Large intestine (tissue), 3 donors: ENCODE results near the gene GALNT1. TPM values are rescaled to one million over a fixed set of nuclear protein-coding genes. Genes with fewer than 3 reads are reported as not detected.

ENCODE experiments used
- DNase-seq, 2 donors: peaks; one replicate each; pipeline versions ENCODE4 v3.0.0 to v3.0.0-alpha.2; 2013
- H3K27ac ChIP-seq: one replicate; pipeline ENCODE4 v1.5.1; 2013; ENCODE audit warnings: low read length
- H3K27me3 ChIP-seq: 2 replicates; pipeline ENCODE4 v1.6.1; 2013; ENCODE audit warnings: low read length; ENCODE audit not compliant: control insufficient read depth, insufficient read depth
- H3K36me3 ChIP-seq: 2 replicates; pipeline ENCODE4 v1.6.1; 2013; ENCODE audit warnings: low read length; ENCODE audit not compliant: control insufficient read depth, insufficient read depth
- H3K4me1 ChIP-seq: one replicate; pipeline ENCODE4 v1.6.1; 2013; ENCODE audit warnings: low read length; ENCODE audit not compliant: control insufficient read depth, insufficient read depth
- H3K4me3 ChIP-seq: one replicate; pipeline ENCODE4 v1.5.1; 2013; ENCODE audit warnings: low read length
- H3K9me3 ChIP-seq: one replicate; pipeline ENCODE4 v1.6.1; 2013; ENCODE audit warnings: mild to moderate bottlenecking, low read depth, low read length, moderate library complexity; ENCODE audit not compliant: control insufficient read depth
- WGBS: methylation state at CpG from one replicate; pipeline ENCODE4 v1.1.5; 2013; ENCODE audit warnings: low lambda C conversion rate; ENCODE audit not compliant: insufficient coverage; 5-methylcytosine and 5-hydroxymethylcytosine counted together
- polyA plus RNA-seq: library from polyadenylated mRNA; unstranded; fragments of 120-200 nt; gene quantifications from one replicate; pipeline ENCODE4 v1.2.1, GENCODE V29; 2013

GALNT1 gene
- polyA plus RNA-seq, 1 donor = 124 TPM

GRCh38 chr18:35746826-35747339, 165.3 kb downstream of the GALNT1 start:
- Histone ChIP-seq H3K36me3 (no peaks in the 10 kb centered on the region), H3K9me3 (no peaks in the 10 kb centered on the region), H3K4me1 (no peaks in the 10 kb centered on the region), H3K4me3 (no peak overlapping the region), H3K27ac (no peak overlapping the region), H3K27me3 (no peaks in the 10 kb centered on the region)
- DNase-seq = no peak
- no CpG with 5 or more reads among the region's 2 CpGs for WGBS

- peaks cover 3% of the 10 kb centered on the region for H3K27me3 ChIP-seq
- H3K4me3 ChIP-seq = no peak overlapping the region
- H3K27ac ChIP-seq = no peak overlapping the region
- H3K9me3 ChIP-seq = no peaks in the 10 kb centered on the region
- no peaks in the 10 kb centered on the region for H3K4me1 ChIP-seq
- no peaks in the 10 kb centered on the region for H3K36me3 ChIP-seq
- no peak for DNase-seq
- no CpG with 5 or more reads among the region's 7 CpGs for WGBS
Observed at GRCh38 chr18:35747894-35748472, 166.4 kb downstream of the GALNT1 start.

GRCh38 chr18:35749701-35750100, 168.2 kb downstream of the GALNT1 start:
- H3K4me1 ChIP-seq = no peaks in the 10 kb centered on the region
- H3K4me3 ChIP-seq = no peak overlapping the region
- peaks cover 3% of the 10 kb centered on the region for H3K27me3 ChIP-seq
- H3K36me3 ChIP-seq = no peaks in the 10 kb centered on the region
- no peak for DNase-seq
- 100% methylated on average over 1 of the region's 5 CpGs for WGBS
- H3K9me3 ChIP-seq = no peaks in the 10 kb centered on the region
- no peak overlapping the region for H3K27ac ChIP-seq

GRCh38 chr18:35750929-35751328, 169.4 kb downstream of the GALNT1 start:
- no peak for DNase-seq
- H3K4me1 ChIP-seq = no peaks in the 10 kb centered on the region
- no peaks in the 10 kb centered on the region for H3K9me3 ChIP-seq
- no peak overlapping the region for H3K27ac ChIP-seq
- no peak overlapping the region for H3K4me3 ChIP-seq
- WGBS = no CpG with 5 or more reads among the region's 2 CpGs
- H3K27me3 ChIP-seq = peaks cover 6% of the 10 kb centered on the region
- H3K36me3 ChIP-seq = no peaks in the 10 kb centered on the region

- no peak overlapping the region for H3K4me3 ChIP-seq
- H3K4me1 ChIP-seq = no peaks in the 10 kb centered on the region
- H3K27me3 ChIP-seq = peaks cover 6% of the 10 kb centered on the region
- WGBS = no CpG with 5 or more reads among the region's 5 CpGs
- H3K27ac ChIP-seq = no peak overlapping the region
- no peaks in the 10 kb centered on the region for H3K36me3 ChIP-seq
- no peak for DNase-seq
- no peaks in the 10 kb centered on the region for H3K9me3 ChIP-seq
Observed at GRCh38 chr18:35753306-35753910, 171.9 kb downstream of the GALNT1 start.

GRCh38 chr18:35754464-35754863, 172.9 kb downstream of the GALNT1 start:
- H3K4me3 ChIP-seq = no peak overlapping the region
- no peak for DNase-seq
- H3K27me3 ChIP-seq = peaks cover 6% of the 10 kb centered on the region
- no peaks in the 10 kb centered on the region for H3K4me1 ChIP-seq
- H3K9me3 ChIP-seq = no peaks in the 10 kb centered on the region
- no CpG with 5 or more reads among the region's 4 CpGs for WGBS
- no peaks in the 10 kb centered on the region for H3K36me3 ChIP-seq
- no peak overlapping the region for H3K27ac ChIP-seq

GRCh38 chr18:35755369-35755768, 173.8 kb downstream of the GALNT1 start:
- peaks cover 6% of the 10 kb centered on the region for H3K27me3 ChIP-seq
- no peaks in the 10 kb centered on the region for H3K9me3 ChIP-seq
- DNase-seq = no peak
- no peak overlapping the region for H3K4me3 ChIP-seq
- no peaks in the 10 kb centered on the region for H3K36me3 ChIP-seq
- H3K4me1 ChIP-seq = no peaks in the 10 kb centered on the region
- no peak overlapping the region for H3K27ac ChIP-seq
- 33% methylated on average over 1 of the region's 7 CpGs for WGBS

- Histone ChIP-seq H3K36me3 (no peaks in the 10 kb centered on the region), H3K27me3 (peaks cover 6% of the 10 kb centered on the region), H3K9me3 (no peaks in the 10 kb centered on the region), H3K27ac (no peak overlapping the region), H3K4me1 (no peaks in the 10 kb centered on the region), H3K4me3 (no peak overlapping the region)
- DNase-seq = peak; percentile 30 to 35
- 0% methylated on average over 1 of the region's 5 CpGs for WGBS
Observed at GRCh38 chr18:35756506-35757117, 175.1 kb downstream of the GALNT1 start.

Other genes starting within 250 kb of the GALNT1 start
- 48.7 TPM for gene ZNF24, start 237.3 kb upstream of the GALNT1 start, polyA plus RNA-seq
- gene ZNF396, start 204.4 kb upstream of the GALNT1 start, polyA plus RNA-seq = 2.8 TPM
- gene INO80C, start 83.8 kb upstream of the GALNT1 start, polyA plus RNA-seq = 31.2 TPM